Activated CD4-positive, alpha-beta T cell treated with anti-CD3 and anti-CD28 coated beads, Interleukin-10, Interleukin-2, amounts not matched to agents 100 ng/mL and 50 ng/mL, durations not matched to agents 16 hours and 8 hours (primary cell): ENCODE data around the gene EPC2.

Experiments used
- DNase-seq: peaks from one replicate; pipeline ENCODE4 v3.0.0-alpha.2; 2020

The EPC2 gene

GRCh38 chr2:148643998-148644882 is at the start of gene EPC2:
EPC2 (plus strand) TSS chr2:148644751; CDS start chr2:148645018, 267 bp downstream.
- DNase-seq = peak; percentile 91

- no peak for DNase-seq
Measured at GRCh38 chr2:148596018-148596417, 48.5 kb upstream of the EPC2 start.

GRCh38 chr2:148599109-148599991 is 45.2 kb upstream of the EPC2 start:
- no peak for DNase-seq

- peak; percentile 83 for DNase-seq
Measured at GRCh38 chr2:148602885-148603561, 41.5 kb upstream of the EPC2 start.

- DNase-seq = peak; percentile 94
Measured at GRCh38 chr2:148603562-148603920, 41.0 kb upstream of the EPC2 start.

- no peak for DNase-seq
Measured at GRCh38 chr2:148604927-148605326, 39.6 kb upstream of the EPC2 start.

GRCh38 chr2:148607566-148607965 is 37.0 kb upstream of the EPC2 start:
- DNase-seq = no peak

GRCh38 chr2:148613231-148614013 is 31.1 kb upstream of the EPC2 start:
- no peak for DNase-seq

- no peak for DNase-seq
Measured at GRCh38 chr2:148614014-148614321, 30.6 kb upstream of the EPC2 start.

GRCh38 chr2:148614322-148615049 is 30.1 kb upstream of the EPC2 start:
- peak; percentile 69 for DNase-seq

- no peak for DNase-seq
Measured at GRCh38 chr2:148615381-148615841, 29.1 kb upstream of the EPC2 start.

- no peak for DNase-seq
Measured at GRCh38 chr2:148616662-148617061, 27.9 kb upstream of the EPC2 start.

- DNase-seq = no peak
Measured at GRCh38 chr2:148617219-148617618, 27.3 kb upstream of the EPC2 start.

- DNase-seq = no peak
Measured at GRCh38 chr2:148619560-148620195, 24.9 kb upstream of the EPC2 start.

GRCh38 chr2:148622366-148622765 is 22.2 kb upstream of the EPC2 start:
- DNase-seq = no peak

- DNase-seq = no peak
Measured at GRCh38 chr2:148623086-148623485, 21.5 kb upstream of the EPC2 start.

- no peak for DNase-seq
Measured at GRCh38 chr2:148627224-148627623, 17.3 kb upstream of the EPC2 start.

GRCh38 chr2:148634749-148635148 is 9.8 kb upstream of the EPC2 start:
- DNase-seq = no peak

- no peak for DNase-seq
Measured at GRCh38 chr2:148638543-148638942, 6.0 kb upstream of the EPC2 start.

- no peak for DNase-seq
Measured at GRCh38 chr2:148640767-148641166, 3.8 kb upstream of the EPC2 start.

- DNase-seq = no peak
Measured at GRCh38 chr2:148642112-148642744, 2.3 kb upstream of the EPC2 start.
